Measurements from ENCODE around the gene THBS1.

DNA sequence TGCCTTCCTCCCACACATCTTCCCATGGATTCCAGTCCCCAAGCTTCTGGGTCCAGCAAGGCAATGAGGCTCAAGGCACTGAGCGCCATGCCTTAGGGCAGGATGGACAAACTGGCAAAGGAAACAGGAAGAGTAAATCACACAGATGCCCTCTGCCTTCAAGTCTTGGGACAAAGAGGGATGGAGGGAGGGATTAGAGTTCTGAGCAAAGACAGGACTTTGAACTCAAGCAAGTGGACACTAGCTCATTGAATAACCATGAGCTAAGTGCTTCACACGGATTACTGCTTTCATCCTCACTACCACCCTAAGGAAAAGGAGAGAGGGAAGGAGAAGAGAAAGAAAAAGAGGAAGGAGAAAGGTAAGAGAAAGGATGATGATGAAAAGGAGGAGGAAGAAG, 7.6 kb upstream of the THBS1 start:
- TF ChIP-seq, protein P1, sequence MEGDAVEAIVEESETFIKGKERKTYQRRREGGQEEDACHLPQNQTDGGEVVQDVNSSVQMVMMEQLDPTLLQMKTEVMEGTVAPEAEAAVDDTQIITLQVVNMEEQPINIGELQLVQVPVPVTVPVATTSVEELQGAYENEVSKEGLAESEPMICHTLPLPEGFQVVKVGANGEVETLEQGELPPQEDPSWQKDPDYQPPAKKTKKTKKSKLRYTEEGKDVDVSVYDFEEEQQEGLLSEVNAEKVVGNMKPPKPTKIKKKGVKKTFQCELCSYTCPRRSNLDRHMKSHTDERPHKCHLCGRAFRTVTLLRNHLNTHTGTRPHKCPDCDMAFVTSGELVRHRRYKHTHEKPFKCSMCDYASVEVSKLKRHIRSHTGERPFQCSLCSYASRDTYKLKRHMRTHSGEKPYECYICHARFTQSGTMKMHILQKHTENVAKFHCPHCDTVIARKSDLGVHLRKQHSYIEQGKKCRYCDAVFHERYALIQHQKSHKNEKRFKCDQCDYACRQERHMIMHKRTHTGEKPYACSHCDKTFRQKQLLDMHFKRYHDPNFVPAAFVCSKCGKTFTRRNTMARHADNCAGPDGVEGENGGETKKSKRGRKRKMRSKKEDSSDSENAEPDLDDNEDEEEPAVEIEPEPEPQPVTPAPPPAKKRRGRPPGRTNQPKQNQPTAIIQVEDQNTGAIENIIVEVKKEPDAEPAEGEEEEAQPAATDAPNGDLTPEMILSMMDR (IDR thresholded peaks at IDR 0.05) = no peak
- no peak for TF ChIP-seq POLR2A (IDR thresholded peaks at IDR 0.05)
